Activated CD4-positive, alpha-beta T cell treated with anti-CD3 and anti-CD28 coated beads for 36 hours (primary cell): Measurements from ENCODE around the gene NTM. TPM values are rescaled to one million over a fixed set of nuclear protein-coding genes. Genes with fewer than 3 reads are reported as not detected.

Experiments
- ATAC-seq: fragments of 200-7000 bp; cut with Tn5 transposase; one replicate; pipeline ENCODE4 v1.10.0; 2021; ENCODE audit warnings: mild to moderate bottlenecking, moderate library complexity
- CTCF ChIA-PET: fragments of 350-600 bp; sonication (Branson Sonifier 250); formaldehyde crosslinking; loops from one replicate; lab custom pipeline; 2021; ENCODE audit warnings: antibody characterized with exemption; lab: Charles Lee
- POLR2A ChIA-PET: fragments of 350-600 bp; sonication (Branson Sonifier 250); formaldehyde crosslinking; loops from one replicate; lab custom pipeline; 2021; ENCODE audit warnings: antibody characterized with exemption, inconsistent platforms; lab: Charles Lee
- DNase-seq: peaks from one replicate; pipeline ENCODE4 v3.0.0-alpha.2; 2020
- H3K27ac Mint-ChIP-seq: one replicate; pipeline ENCODE4 v1.8.0; 2021; ENCODE audit warnings: mixed read lengths
- H3K27me3 Mint-ChIP-seq: one replicate; pipeline ENCODE4 v1.8.0; 2021; ENCODE audit warnings: mixed read lengths
- H3K36me3 Mint-ChIP-seq: one replicate; pipeline ENCODE4 v1.8.0; 2021; ENCODE audit warnings: low read depth, mixed read lengths
- H3K4me1 Mint-ChIP-seq: one replicate; pipeline ENCODE4 v1.8.0; 2021; ENCODE audit warnings: mixed read lengths
- H3K4me3 Mint-ChIP-seq: one replicate; pipeline ENCODE4 v1.8.0; 2021; ENCODE audit warnings: mild to moderate bottlenecking, moderate library complexity, mixed read lengths
- H3K9me3 Mint-ChIP-seq: one replicate; pipeline ENCODE4 v1.8.0; 2021; ENCODE audit warnings: low read depth, mixed read lengths
- intact Hi-C, 2 experiments: fragments of 100-400 bp; cut with DNase I in 1 of 2; cut with micrococcal nuclease in 1 of 2; formaldehyde crosslinking; loops; one replicate each; pipeline versions ENCODE4 v1.14.2 to v1.15.1; 2022 to 2024; cut with DNase I, micrococcal nuclease
- total RNA-seq, 2 experiments: library from RNA; stranded (reverse); gene quantifications; one replicate each; pipeline ENCODE4 v1.2.3, GENCODE V29; 2021

The NTM gene
- total RNA-seq, 2 experiments from 2014 or later = not detected

DNA sequence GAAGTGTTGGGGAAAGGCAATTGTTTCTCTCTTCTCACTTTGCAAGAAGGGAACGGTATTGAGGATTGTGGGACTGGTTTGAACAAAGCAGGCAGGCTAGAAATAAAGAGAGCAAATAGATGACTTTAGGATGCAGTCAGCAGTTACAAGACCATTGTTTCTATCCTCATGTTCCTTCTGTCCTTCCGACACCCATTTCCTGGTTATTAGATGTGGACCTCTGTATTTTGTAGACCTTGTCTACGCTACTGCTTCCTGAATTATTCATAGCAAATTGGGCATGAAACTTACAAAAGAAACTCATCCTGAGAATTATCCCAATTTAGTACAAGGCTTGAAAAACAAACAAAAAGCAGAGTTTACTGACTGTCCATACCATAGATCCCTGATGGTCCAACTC is 656.3 kb downstream of the NTM start:
- CTCF ChIA-PET = no interaction called here
- H3K36me3 Mint-ChIP-seq = no peaks in the 10 kb centered on the region
- no peaks in the 10 kb centered on the region for H3K4me1 Mint-ChIP-seq
- H3K4me3 Mint-ChIP-seq = no peak overlapping the region
- DNase-seq (no peak), ATAC-seq (no peak)
- intact Hi-C loops = loop anchor here in 1 of 2 experiments (5.0 kb wide), 1 partner anchor 279 kb away; no protein-coding TSS in a partner anchor
- peaks cover 4% of the 10 kb centered on the region for H3K9me3 Mint-ChIP-seq
- POLR2A ChIA-PET = no interaction called here
- no peak overlapping the region for H3K27ac Mint-ChIP-seq
- H3K27me3 Mint-ChIP-seq = peaks cover 2% of the 10 kb centered on the region

DNA sequence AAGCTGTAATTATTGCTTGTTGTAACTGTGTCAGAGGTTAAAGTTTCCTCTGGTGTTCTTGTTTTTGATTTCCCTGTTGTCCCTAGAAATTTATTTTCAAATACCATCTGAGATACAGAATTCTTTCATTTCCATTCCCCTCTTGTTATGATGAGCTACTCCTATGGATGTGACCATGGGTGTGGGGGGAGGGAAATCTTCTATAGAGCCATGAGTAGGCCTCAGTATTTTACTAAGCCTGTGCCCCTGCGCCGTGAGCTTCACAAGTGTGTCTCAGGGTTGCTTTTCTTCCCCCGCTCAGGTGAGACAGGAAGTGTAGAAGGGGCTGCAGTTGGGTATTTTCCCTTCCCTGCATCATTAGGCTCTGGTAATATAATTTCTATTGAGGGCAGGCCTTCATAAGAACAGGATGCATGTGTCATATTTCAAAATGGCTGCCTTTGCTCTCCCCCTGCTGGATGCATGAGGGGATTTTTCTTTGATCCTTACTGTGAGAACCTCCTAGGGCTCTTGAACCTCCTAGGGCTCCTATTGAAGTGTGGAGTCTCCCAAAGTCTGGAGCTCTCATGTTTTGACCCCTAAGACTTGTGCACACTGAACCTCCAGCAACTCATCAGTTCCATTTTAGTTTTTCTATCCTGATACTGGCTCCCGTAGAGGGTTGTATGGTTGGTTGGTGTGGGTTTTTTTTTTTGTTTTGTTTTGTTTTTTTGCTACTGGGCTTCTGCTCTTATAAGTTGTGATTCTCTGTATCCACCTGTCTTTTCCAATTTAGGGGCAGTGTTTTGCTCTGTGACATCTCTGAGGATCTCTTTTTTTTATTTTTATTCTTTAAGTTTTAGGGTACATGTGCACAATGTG is 658.2 kb downstream of the NTM start:
- intact Hi-C loops = loop anchor here (1.0 to 5.0 kb wide), 2 partner anchors 280 to 281 kb away; no protein-coding TSS in a partner anchor
- peak; percentile 26 for DNase-seq
- Mint-ChIP-seq H3K27ac (no peak overlapping the region), H3K4me1 (no peaks in the 10 kb centered on the region), H3K4me3 (no peak overlapping the region), H3K36me3 (no peaks in the 10 kb centered on the region), H3K27me3 (no peaks in the 10 kb centered on the region), H3K9me3 (no peaks in the 10 kb centered on the region)
- ATAC-seq = no peak
- ChIA-PET POLR2A (no interaction called here), CTCF (no interaction called here)

DNA sequence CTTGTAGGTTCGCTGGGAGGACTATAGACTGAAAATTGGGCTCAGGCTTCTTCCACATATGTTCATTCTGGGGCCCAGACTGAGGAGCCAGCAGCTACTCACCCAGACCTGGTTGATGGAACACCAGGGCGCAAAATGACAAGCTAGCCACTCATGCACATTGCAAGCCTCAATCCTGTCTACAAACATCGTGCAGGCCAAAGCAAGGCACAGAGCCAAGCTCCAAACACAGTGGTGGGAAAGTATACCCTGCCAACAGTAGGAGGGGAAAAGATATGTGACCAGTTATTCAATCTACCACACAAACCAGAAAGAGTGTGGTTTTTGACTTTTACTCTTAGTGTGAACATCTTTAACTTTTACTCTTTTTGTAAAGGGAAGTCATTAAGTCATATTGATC is 660.5 kb downstream of the NTM start:
- ATAC-seq (no peak), DNase-seq (no peak)
- Mint-ChIP-seq H3K36me3 (no peaks in the 10 kb centered on the region), H3K4me3 (no peak overlapping the region), H3K27ac (no peak overlapping the region), H3K9me3 (no peaks in the 10 kb centered on the region), H3K4me1 (no peaks in the 10 kb centered on the region), H3K27me3 (no peaks in the 10 kb centered on the region)
- CTCF ChIA-PET = no interaction called here
- intact Hi-C loops = no loop called here
- POLR2A ChIA-PET = no interaction called here

DNA sequence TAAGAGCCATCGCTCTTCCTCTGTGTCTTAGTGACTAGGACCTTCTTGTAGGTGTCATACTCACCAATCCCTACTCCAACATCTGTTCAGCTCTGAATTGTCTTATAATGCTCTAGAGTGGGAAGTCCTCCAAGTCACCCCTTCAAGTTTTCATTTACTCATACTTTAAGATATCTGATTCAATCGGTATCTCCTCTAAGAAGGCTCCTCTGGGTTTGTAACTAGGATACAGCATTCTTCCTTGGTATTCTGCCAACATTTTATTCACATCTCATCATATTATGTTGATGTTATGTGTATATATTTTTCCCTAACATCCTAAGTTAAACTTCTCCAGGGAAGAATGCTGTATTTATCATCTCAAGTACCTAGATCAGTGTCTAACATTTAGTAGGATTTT is 662.1 kb downstream of the NTM start:
- no peaks in the 10 kb centered on the region for H3K27me3 Mint-ChIP-seq
- H3K4me1 Mint-ChIP-seq = no peaks in the 10 kb centered on the region
- no peak for ATAC-seq
- POLR2A ChIA-PET = no interaction called here
- H3K27ac Mint-ChIP-seq = no peak overlapping the region
- H3K36me3 Mint-ChIP-seq = no peaks in the 10 kb centered on the region
- intact Hi-C loops = no loop called here
- H3K4me3 Mint-ChIP-seq = no peak overlapping the region
- CTCF ChIA-PET = no interaction called here
- no peak for DNase-seq
- H3K9me3 Mint-ChIP-seq = no peaks in the 10 kb centered on the region

DNA sequence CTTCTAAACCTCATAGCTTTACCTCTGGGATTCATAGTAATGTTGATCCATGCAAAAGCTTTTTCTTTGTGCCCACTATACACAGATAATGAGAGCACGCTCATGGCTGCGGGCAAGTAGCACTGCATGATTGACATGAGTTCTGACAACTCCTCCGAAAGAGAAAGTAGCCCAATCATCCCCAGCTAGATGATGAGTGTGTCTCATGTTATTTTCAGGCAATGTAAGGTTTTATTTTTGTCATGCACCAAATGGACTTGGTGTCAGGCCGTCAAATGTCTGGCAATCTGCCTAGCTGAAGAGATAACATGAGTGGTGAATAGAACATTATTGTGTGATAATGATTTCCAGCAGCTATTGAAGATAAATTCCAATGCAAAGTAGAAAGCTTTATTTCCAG is 662.6 kb downstream of the NTM start:
- no peak overlapping the region for H3K4me3 Mint-ChIP-seq
- intact Hi-C loops = no loop called here
- ATAC-seq = no peak
- no peak overlapping the region for H3K27ac Mint-ChIP-seq
- no peaks in the 10 kb centered on the region for H3K4me1 Mint-ChIP-seq
- no peak for DNase-seq
- CTCF ChIA-PET = no interaction called here
- no peaks in the 10 kb centered on the region for H3K9me3 Mint-ChIP-seq
- H3K36me3 Mint-ChIP-seq = no peaks in the 10 kb centered on the region
- POLR2A ChIA-PET = no interaction called here
- H3K27me3 Mint-ChIP-seq = no peaks in the 10 kb centered on the region

DNA sequence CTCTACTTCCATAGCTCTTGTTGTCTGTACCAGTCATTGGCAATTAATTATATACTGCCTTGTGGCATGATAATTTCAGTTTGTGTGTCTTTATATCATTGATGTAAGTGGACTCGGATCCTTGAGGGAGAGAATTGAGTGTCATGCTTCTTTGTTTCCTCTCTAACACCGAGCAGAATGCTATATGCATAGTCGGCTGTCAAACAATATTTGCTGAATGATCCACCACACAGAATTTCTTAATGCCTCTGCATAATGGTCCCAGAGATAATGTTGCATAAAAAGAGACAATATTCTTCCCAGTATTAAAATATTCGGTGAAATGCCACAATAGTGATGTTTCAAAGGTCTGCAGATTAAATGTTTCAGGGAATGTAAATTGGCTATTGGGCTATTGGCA is 664.8 kb downstream of the NTM start:
- intact Hi-C loops = no loop called here
- CTCF ChIA-PET = no interaction called here
- H3K9me3 Mint-ChIP-seq = no peaks in the 10 kb centered on the region

DNA sequence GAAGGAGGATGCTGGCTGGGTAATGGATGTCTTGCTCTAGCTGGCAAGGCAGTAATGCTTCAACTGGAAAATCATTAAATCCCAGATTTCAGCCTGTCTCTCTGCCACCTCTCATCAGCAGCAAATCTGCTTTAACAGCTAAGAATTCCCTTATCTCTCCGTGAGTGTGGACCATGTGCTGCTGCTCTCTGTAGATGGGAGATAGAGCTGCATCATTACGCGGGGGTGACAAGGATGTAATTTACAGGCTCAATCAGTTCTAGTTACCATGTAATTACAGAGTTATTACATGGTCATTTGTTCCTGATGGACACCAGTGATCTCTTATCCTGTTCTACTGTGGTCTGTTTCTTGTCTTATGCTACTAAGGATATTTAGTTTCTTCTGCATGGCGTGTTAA is 665.4 kb downstream of the NTM start:
- Mint-ChIP-seq H3K9me3 (no peaks in the 10 kb centered on the region), H3K4me3 (no peak overlapping the region), H3K4me1 (no peaks in the 10 kb centered on the region), H3K27ac (no peak overlapping the region), H3K36me3 (no peaks in the 10 kb centered on the region), H3K27me3 (no peaks in the 10 kb centered on the region)
- ChIA-PET CTCF (no interaction called here), POLR2A (no interaction called here)
- intact Hi-C loops = no loop called here
- ATAC-seq (no peak), DNase-seq (no peak)

More for the DNA sequence above, 664.8 kb downstream of the NTM start:
- no peaks in the 10 kb centered on the region for H3K4me1 Mint-ChIP-seq
- DNase-seq (no peak), ATAC-seq (no peak)
- no peak overlapping the region for H3K27ac Mint-ChIP-seq
- no peak overlapping the region for H3K4me3 Mint-ChIP-seq
- H3K27me3 Mint-ChIP-seq = no peaks in the 10 kb centered on the region
- H3K36me3 Mint-ChIP-seq = no peaks in the 10 kb centered on the region
- POLR2A ChIA-PET = no interaction called here

DNA sequence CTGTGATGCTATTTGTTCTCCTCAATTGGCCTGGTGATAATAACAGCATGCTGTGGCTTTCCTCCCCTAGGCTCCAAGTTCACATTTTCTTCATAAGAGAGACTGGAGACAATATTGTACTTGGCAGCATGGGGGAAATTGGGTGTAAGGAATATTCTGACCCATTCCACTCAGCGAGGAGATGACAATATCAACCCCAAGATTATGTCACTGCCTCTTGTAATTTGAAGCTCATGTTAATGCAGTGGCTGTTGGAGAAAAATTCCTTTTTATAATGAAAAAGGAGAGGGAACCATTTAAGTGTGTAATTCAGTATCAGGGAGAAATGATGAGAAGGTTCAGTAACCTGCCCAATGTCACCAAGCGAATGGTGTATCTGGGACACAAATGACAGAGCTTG is 665.8 kb downstream of the NTM start:
- CTCF ChIA-PET = no interaction called here
- POLR2A ChIA-PET = no interaction called here
- no peak overlapping the region for H3K4me3 Mint-ChIP-seq
- H3K9me3 Mint-ChIP-seq = no peaks in the 10 kb centered on the region
- H3K4me1 Mint-ChIP-seq = no peaks in the 10 kb centered on the region
- no peaks in the 10 kb centered on the region for H3K27me3 Mint-ChIP-seq
- H3K36me3 Mint-ChIP-seq = no peaks in the 10 kb centered on the region
- DNase-seq (no peak), ATAC-seq (no peak)
- intact Hi-C loops = no loop called here
- no peak overlapping the region for H3K27ac Mint-ChIP-seq

DNA sequence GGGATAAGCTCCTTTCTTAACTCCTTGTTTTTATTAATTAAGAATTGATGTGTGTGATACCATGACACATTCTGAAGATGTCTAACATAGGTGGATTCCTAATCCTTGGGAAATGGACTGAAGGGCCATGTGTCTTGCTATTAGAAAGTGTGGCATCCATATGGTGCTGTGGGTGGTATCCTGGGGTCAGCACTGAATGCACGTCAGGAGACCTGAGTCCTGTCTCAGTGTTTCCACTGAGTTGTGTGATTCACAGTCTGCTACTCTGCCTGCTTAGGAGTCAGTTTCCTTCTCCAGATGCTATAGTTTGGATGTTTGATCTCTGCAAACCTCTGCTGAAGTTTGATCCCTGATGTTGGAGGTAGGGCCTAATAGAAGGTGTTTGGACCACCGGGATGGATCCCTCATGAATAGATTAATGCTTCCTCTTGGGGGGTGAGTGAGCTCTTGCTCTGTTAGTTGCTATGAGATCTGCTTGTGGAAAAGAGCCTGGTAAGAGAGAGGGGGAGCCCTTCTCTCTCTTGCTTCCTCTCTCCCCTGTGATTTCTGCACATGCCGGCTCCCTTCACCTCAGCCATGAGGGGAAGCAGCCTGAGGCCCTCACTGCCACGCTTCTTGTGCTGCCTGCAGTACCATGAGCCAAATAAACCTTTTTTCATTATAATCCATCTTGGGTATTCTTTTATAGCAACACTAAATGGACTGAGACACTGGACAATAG is 666.5 kb downstream of the NTM start:
- intact Hi-C loops = no loop called here
- no peaks in the 10 kb centered on the region for H3K36me3 Mint-ChIP-seq
- no peak overlapping the region for H3K27ac Mint-ChIP-seq
- no peaks in the 10 kb centered on the region for H3K4me1 Mint-ChIP-seq
- no peak overlapping the region for H3K4me3 Mint-ChIP-seq
- ATAC-seq (no peak), DNase-seq (no peak)
- no peaks in the 10 kb centered on the region for H3K9me3 Mint-ChIP-seq
- ChIA-PET CTCF (no interaction called here), POLR2A (no interaction called here)
- no peaks in the 10 kb centered on the region for H3K27me3 Mint-ChIP-seq

DNA sequence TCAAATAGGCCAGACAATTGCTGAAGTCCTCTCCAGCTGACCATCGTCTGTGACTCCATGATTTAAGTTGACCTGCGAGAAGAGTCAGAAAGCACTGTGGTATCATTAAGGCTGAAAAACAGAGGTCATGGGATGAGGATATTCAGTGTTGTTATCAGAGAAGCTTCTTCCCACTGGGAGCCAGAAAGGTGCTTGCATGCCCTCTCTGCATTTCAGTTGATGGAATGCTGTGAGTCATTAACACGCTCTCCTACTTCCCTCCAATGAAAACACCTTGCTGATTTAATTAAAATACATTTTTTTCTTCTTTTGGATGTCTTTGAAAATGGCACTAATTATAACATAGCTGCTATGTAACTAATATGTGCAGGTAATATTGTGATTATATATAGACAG is 667.0 kb downstream of the NTM start:
- no peak for DNase-seq
- H3K27ac Mint-ChIP-seq = no peak overlapping the region
- H3K36me3 Mint-ChIP-seq = no peaks in the 10 kb centered on the region
- no peaks in the 10 kb centered on the region for H3K9me3 Mint-ChIP-seq
- no peak overlapping the region for H3K4me3 Mint-ChIP-seq
- intact Hi-C loops = no loop called here
- ChIA-PET CTCF (no interaction called here), POLR2A (no interaction called here)
- H3K4me1 Mint-ChIP-seq = no peaks in the 10 kb centered on the region
- no peak for ATAC-seq
- H3K27me3 Mint-ChIP-seq = no peaks in the 10 kb centered on the region

DNA sequence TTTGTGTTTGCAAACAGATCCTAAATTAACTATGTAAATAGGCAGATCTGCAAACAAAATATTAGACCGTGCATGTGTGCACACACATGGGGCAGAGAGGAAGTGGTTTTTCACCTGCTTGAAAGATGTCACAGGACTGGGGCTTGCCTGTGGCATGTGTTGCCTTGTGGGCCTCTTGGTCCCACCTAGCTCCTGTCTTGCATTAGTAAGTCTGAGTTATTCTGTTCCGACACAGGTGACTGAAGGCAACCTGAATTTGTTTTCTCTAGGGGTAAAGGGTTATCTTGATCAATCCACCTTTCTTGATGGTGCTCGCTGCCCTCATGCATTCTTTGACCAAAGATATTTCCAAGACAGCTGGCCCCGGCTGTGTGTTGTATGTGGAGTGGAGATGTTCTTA is 667.5 kb downstream of the NTM start:
- DNase-seq = no peak
- H3K27me3 Mint-ChIP-seq = no peaks in the 10 kb centered on the region
- H3K4me3 Mint-ChIP-seq = no peak overlapping the region
- intact Hi-C loops = no loop called here
- H3K36me3 Mint-ChIP-seq = no peaks in the 10 kb centered on the region
- POLR2A ChIA-PET = no interaction called here
- H3K4me1 Mint-ChIP-seq = no peaks in the 10 kb centered on the region
- no peak for ATAC-seq
- H3K27ac Mint-ChIP-seq = no peak overlapping the region
- no peaks in the 10 kb centered on the region for H3K9me3 Mint-ChIP-seq
- CTCF ChIA-PET = no interaction called here

DNA sequence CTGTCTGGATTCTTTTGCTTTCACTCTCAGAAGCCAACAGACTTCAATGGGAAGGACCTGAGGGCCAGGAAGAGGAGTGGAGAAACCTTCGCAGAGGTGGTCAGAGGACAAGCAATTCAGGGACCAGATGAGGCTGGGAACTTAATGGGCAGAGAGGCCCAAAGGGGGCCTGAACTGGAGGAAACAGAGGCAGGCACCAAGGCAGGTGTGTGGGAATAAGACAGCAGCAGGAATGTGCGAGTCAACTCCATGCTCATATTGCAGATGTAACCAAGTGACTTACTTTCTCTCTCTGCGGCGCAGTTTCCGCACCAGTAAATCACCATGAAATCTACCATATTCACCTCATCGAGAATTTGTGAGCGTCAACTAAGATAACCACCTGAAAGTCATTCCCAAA is 669.1 kb downstream of the NTM start:
- no peak for ATAC-seq
- ChIA-PET CTCF (no interaction called here), POLR2A (no interaction called here)
- Mint-ChIP-seq H3K27me3 (no peaks in the 10 kb centered on the region), H3K4me1 (no peaks in the 10 kb centered on the region), H3K36me3 (no peaks in the 10 kb centered on the region), H3K9me3 (no peaks in the 10 kb centered on the region), H3K27ac (no peak overlapping the region), H3K4me3 (no peak overlapping the region)
- DNase-seq = no peak
- intact Hi-C loops = no loop called here
